Measurements from ENCODE around the gene SLC27A1. TPM values are rescaled to one million over a fixed set of nuclear protein-coding genes. Genes with fewer than 3 reads are reported as not detected.
"Not testable (repeated sequence)": the region's sequence is repeated elsewhere in the genome, so short reads cannot be mapped to it uniquely, and the experiment has no call there.

The SLC27A1 gene
- total RNA-seq, 1 donor from 2014 or later = 22.1 TPM

GRCh38 chr19:17517898-17518297, 47.6 kb downstream of the SLC27A1 start:
- intact Hi-C loops (cut with DNase I) = no loop called here
- Histone ChIP-seq H3K4me3 (no peak overlapping the region), H3K36me3 (peaks cover 0 to 37% of the 10 kb centered on the region in 2 donors), H3K27me3 (no peaks in the 10 kb centered on the region), H3K4me1 (peaks cover under 1% of the 10 kb centered on the region), H3K27ac (no peak overlapping the region), H3K9me3 (peaks cover 10% of the 10 kb centered on the region)
- TF ChIP-seq CTCF (IDR thresholded peaks at IDR 0.05) = no peak
- no peak for TF ChIP-seq POLR2AphosphoS5 (IDR thresholded peaks at IDR 0.05; ENCODE audit: insufficient read depth in 1 of 2, low read depth in 1 of 2)
- no peak for TF ChIP-seq POLR2A (IDR thresholded peaks at IDR 0.05)
- DNase-seq (ENCODE audit: extremely low spot score in 2 of 2) = no peak

- intact Hi-C loops (cut with DNase I); DNase-seq (ENCODE audit: extremely low spot score in 2 of 2); H3K27me3 ChIP-seq; H3K4me1 ChIP-seq; H3K4me3 ChIP-seq; H3K27ac ChIP-seq: not testable (repeated sequence)
- Histone ChIP-seq H3K36me3 (peaks cover 0 to 37% of the 10 kb centered on the region in 2 donors), H3K9me3 (peaks cover 10% of the 10 kb centered on the region)
These were observed 48.3 kb downstream of the SLC27A1 start for GRCh38 chr19:17518654-17519053.

- Histone ChIP-seq H3K36me3 (peaks cover 0 to 37% of the 10 kb centered on the region in 2 donors), H3K4me3 (no peak overlapping the region), H3K9me3 (peaks cover 10% of the 10 kb centered on the region), H3K27me3 (no peaks in the 10 kb centered on the region), H3K27ac (no peak overlapping the region), H3K4me1 (no peaks in the 10 kb centered on the region)
- intact Hi-C loops (cut with DNase I) = no loop called here
- no peak for TF ChIP-seq CTCF (IDR thresholded peaks at IDR 0.05)
- no peak for TF ChIP-seq POLR2AphosphoS5 (IDR thresholded peaks at IDR 0.05; ENCODE audit: insufficient read depth in 1 of 2, low read depth in 1 of 2)
- TF ChIP-seq POLR2A (IDR thresholded peaks at IDR 0.05) = no peak
- no peak for DNase-seq (ENCODE audit: extremely low spot score in 2 of 2)
These were observed 49.6 kb downstream of the SLC27A1 start for GRCh38 chr19:17519967-17520366.

- no peaks in the 10 kb centered on the region for H3K27me3 ChIP-seq
- H3K27ac ChIP-seq = no peak overlapping the region
- H3K4me3 ChIP-seq = no peak overlapping the region
- peaks cover 10% of the 10 kb centered on the region for H3K9me3 ChIP-seq
- intact Hi-C loops (cut with DNase I) = no loop called here
- TF ChIP-seq CTCF (IDR thresholded peaks at IDR 0.05) (no peak), POLR2AphosphoS5 (IDR thresholded peaks at IDR 0.05; ENCODE audit: insufficient read depth in 1 of 2, low read depth in 1 of 2) (no peak), POLR2A (IDR thresholded peaks at IDR 0.05) (no peak)
- no peaks in the 10 kb centered on the region for H3K4me1 ChIP-seq
- no peak for DNase-seq (ENCODE audit: extremely low spot score in 2 of 2)
- H3K36me3 ChIP-seq = peaks cover 0 to 37% of the 10 kb centered on the region in 2 donors
These were observed 50.5 kb downstream of the SLC27A1 start for GRCh38 chr19:17520865-17521264.

- Histone ChIP-seq H3K36me3 (peaks cover 0 to 13% of the 10 kb centered on the region in 2 donors), H3K27me3 (no peaks in the 10 kb centered on the region), H3K4me3 (no peak overlapping the region), H3K9me3 (no peaks in the 10 kb centered on the region), H3K4me1 (no peaks in the 10 kb centered on the region), H3K27ac (no peak overlapping the region)
- TF ChIP-seq CTCF (IDR thresholded peaks at IDR 0.05) (no peak), POLR2AphosphoS5 (IDR thresholded peaks at IDR 0.05; ENCODE audit: insufficient read depth in 1 of 2, low read depth in 1 of 2) (peak in 1 of 2 donors; percentile 27)
- intact Hi-C loops (cut with DNase I) = no loop called here
- no peak for DNase-seq (ENCODE audit: extremely low spot score in 2 of 2)
These were observed 52.9 kb downstream of the SLC27A1 start for GRCh38 chr19:17522988-17523872.

Measured in vagina (tissue), 2 donors.